ENCODE results near the gene TRIB2.

Gene TRIB2

DNA sequence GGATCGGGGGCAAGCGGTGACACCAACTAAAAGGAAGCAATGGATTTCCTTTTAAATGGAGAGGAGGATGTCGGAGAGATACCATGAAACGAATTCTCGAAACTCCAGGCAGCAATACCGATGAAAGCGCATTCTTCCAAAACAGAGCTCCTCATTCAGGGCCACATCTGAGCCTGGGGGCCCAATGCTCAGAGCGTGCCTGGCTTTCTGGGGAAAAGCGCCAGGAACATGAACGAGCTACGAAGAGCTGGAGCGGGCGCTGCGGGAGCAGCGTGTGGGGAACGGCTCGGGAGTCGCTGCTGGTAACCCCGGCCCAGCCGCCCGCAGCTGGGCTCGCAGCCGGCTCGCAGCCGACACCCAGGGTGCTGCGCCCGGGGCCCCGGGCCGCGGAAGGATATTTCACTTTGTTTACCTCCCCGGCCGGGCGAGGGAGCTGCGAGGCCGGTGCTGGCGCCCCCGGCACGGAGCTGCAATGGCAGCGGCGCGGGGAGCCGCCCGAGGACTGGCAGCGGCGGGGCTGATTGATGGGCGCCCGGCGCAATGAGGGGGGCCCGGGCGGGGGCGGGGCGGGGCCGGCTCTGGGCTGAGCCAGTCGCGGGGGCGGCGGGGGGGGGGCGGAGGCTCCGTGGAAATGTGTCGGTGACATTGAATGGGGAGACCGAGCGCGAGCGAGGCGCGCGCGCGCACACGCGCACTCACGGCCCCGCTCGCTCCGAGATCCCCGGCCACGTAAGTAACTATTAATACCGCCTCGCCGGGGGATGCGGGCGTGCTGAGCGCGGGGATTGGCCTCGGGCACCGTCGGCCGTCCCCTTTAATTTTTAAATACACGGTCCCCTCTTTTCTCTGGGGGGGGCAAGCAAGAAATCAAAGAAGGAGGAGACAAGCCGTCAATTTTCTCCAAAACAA is at the start of gene TRIB2:
TRIB2 (plus strand) TSS at position 655 of the 909 bp plus-strand sequence. CDS start 1,372 bp downstream, outside the sequence.
- peak within 1 kb of the TSS; percentile 77 for H3K27ac ChIP-seq (ENCODE audit: low read depth, low read length)
- no peaks in the 10 kb centered on the region for H3K27me3 ChIP-seq (ENCODE audit: control insufficient read depth in 1 of 2, insufficient read depth in 2 of 2, low read length in 2 of 2)
- H3K4me3 ChIP-seq (ENCODE audit: low read depth in 1 of 2, low read length in 2 of 2) = peak within 1 kb of the TSS; percentile 85 to 91
- no peaks in the 10 kb centered on the region for H3K36me3 ChIP-seq (ENCODE audit: control insufficient read depth in 1 of 2, insufficient read depth in 2 of 2, low read length in 2 of 2)
- peaks cover 18 to 27% of the 10 kb centered on the region in 2 donors for H3K4me1 ChIP-seq (ENCODE audit: control insufficient read depth in 1 of 2, insufficient read depth in 2 of 2, low read length in 2 of 2)
- H3K9ac ChIP-seq (ENCODE audit: low read depth in 1 of 2, low read length in 2 of 2) = peak within 1 kb of the TSS; percentile 85 to 90
- H3K9me3 ChIP-seq (ENCODE audit: control insufficient read depth in 1 of 2, low read length in 2 of 2) = no peaks in the 10 kb centered on the region

DNA sequence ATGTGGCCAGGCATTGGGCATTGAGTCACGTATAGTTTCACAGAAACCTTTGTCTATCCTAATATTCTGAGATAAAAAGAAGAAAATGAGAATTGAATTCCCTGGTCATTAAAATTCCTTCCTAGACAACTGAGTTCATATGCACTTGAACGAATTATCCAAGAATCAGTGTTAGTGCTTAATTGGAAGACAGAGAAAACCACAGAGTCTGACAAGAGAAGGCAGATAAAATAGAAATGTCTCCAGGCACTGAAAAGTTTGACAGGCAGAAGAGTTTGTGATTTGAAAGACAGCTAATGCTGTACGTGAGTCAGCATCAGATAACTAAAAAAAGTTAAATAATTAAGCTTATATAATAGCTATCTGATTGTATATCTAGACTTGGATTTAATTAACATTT is 47.7 kb upstream of the TRIB2 start:
- Histone ChIP-seq H3K27me3 (ENCODE audit: control insufficient read depth in 1 of 2, insufficient read depth in 2 of 2, low read length in 2 of 2) (no peaks in the 10 kb centered on the region), H3K36me3 (ENCODE audit: control insufficient read depth in 1 of 2, insufficient read depth in 2 of 2, low read length in 2 of 2) (no peaks in the 10 kb centered on the region), H3K4me3 (ENCODE audit: low read depth in 1 of 2, low read length in 2 of 2) (no peak overlapping the region), H3K4me1 (ENCODE audit: control insufficient read depth in 1 of 2, insufficient read depth in 2 of 2, low read length in 2 of 2) (peaks cover 0 to 6% of the 10 kb centered on the region in 2 donors), H3K27ac (ENCODE audit: low read depth, low read length) (no peak overlapping the region), H3K9me3 (ENCODE audit: control insufficient read depth in 1 of 2, low read length in 2 of 2) (peaks cover 5 to 15% of the 10 kb centered on the region in 2 donors), H3K9ac (ENCODE audit: low read depth in 1 of 2, low read length in 2 of 2) (no peak overlapping the region)

DNA sequence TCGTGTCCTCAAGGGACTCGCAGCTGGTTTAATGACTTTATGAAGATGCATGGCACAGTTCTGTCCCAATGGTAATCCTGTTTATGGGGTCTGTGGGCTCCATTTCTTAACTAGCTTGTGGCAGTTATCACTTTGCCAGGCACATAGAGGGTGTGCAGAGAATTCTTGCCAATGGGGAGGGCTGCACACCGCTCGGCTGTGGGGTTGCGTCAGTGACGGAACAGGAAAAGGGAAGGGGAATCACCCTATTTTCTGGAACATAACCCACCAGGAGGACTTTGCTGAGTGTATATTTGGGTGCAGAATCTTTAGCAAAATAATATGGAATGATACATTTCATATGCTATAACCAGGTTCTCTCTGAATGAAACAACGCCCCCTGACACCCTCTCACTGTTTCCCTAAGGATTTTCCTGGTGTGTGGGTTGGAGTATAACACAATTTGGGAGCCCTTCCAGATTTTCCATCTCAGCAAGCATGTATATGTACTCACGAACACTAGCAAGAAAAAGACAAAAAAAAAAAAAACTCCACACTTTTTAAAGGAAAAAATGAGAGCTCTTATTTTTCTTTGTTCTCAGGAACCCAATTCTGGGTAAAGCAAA is 43.9 kb upstream of the TRIB2 start:
- Histone ChIP-seq H3K4me1 (ENCODE audit: control insufficient read depth in 1 of 2, insufficient read depth in 2 of 2, low read length in 2 of 2) (peaks cover 7 to 21% of the 10 kb centered on the region in 2 donors), H3K36me3 (ENCODE audit: control insufficient read depth in 1 of 2, insufficient read depth in 2 of 2, low read length in 2 of 2) (no peaks in the 10 kb centered on the region), H3K4me3 (ENCODE audit: low read depth in 1 of 2, low read length in 2 of 2) (no peak overlapping the region), H3K27me3 (ENCODE audit: control insufficient read depth in 1 of 2, insufficient read depth in 2 of 2, low read length in 2 of 2) (no peaks in the 10 kb centered on the region), H3K9ac (ENCODE audit: low read depth in 1 of 2, low read length in 2 of 2) (no peak overlapping the region), H3K27ac (ENCODE audit: low read depth, low read length) (no peak overlapping the region), H3K9me3 (ENCODE audit: control insufficient read depth in 1 of 2, low read length in 2 of 2) (no peaks in the 10 kb centered on the region)

DNA sequence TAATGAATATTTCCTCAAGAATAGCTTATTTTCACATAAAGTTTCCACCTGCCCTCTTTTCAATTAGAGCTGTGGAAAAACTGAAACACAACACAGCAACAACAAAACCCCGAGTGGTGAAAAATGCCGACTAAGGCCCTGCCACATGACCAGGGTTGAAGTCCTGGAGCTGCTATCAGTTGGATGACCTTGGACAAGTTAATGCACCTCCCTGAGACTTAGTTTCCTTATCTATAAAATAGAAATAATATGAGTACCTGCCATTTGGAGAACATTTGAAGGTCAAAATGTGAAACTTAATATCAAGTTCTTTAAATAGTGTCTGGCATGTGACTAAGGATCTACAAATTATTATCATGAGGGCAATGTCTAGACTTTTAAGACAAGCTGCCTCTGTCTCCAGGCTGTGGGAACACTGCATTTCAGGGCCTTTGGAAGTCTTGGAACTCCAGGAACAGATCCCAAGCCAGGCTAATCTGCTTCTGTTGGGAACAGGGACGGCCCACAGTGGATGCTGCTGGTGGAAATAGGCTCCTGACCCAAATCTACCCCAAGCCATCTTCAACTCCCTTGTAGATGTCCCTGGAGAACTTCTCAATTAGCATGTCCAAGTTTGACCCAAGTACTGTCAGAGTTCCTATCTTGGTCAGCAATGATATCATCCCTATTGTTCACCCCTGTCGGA is 42.0 kb upstream of the TRIB2 start:
- no peak overlapping the region for H3K4me3 ChIP-seq (ENCODE audit: low read depth in 1 of 2, low read length in 2 of 2)
- peaks cover 7 to 21% of the 10 kb centered on the region in 2 donors for H3K4me1 ChIP-seq (ENCODE audit: control insufficient read depth in 1 of 2, insufficient read depth in 2 of 2, low read length in 2 of 2)
- H3K36me3 ChIP-seq (ENCODE audit: control insufficient read depth in 1 of 2, insufficient read depth in 2 of 2, low read length in 2 of 2) = no peaks in the 10 kb centered on the region
- H3K9me3 ChIP-seq (ENCODE audit: control insufficient read depth in 1 of 2, low read length in 2 of 2) = no peaks in the 10 kb centered on the region
- H3K9ac ChIP-seq (ENCODE audit: low read depth in 1 of 2, low read length in 2 of 2) = no peak overlapping the region
- no peaks in the 10 kb centered on the region for H3K27me3 ChIP-seq (ENCODE audit: control insufficient read depth in 1 of 2, insufficient read depth in 2 of 2, low read length in 2 of 2)
- no peak overlapping the region for H3K27ac ChIP-seq (ENCODE audit: low read depth, low read length)

DNA sequence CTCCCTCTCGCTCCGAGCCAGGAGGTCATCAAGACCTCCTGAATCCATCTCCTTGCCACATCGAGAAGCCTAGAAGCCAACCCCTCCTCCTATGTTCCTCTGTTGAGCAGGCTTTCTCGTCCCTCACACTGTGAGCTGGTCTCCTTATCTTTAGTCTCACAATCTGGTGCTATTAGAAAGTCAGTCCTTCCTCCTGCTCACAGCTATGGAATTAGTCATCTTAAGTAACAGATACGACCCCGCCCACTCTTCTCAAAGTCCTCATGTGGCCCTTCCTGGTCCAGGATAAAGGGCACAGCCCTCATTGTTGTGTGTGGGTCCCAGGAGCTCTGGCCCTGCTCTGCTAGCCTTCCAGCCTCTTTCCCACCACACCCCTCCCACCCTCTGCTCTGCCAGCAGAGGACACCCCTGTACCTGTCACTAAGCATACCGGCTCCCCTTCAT is 41.4 kb upstream of the TRIB2 start:
- peak overlapping the region; percentile 80 for H3K27ac ChIP-seq (ENCODE audit: low read depth, low read length)
- H3K36me3 ChIP-seq (ENCODE audit: control insufficient read depth in 1 of 2, insufficient read depth in 2 of 2, low read length in 2 of 2) = no peaks in the 10 kb centered on the region
- H3K4me1 ChIP-seq (ENCODE audit: control insufficient read depth in 1 of 2, insufficient read depth in 2 of 2, low read length in 2 of 2) = peaks cover 7 to 21% of the 10 kb centered on the region in 2 donors
- H3K27me3 ChIP-seq (ENCODE audit: control insufficient read depth in 1 of 2, insufficient read depth in 2 of 2, low read length in 2 of 2) = no peaks in the 10 kb centered on the region
- H3K9me3 ChIP-seq (ENCODE audit: control insufficient read depth in 1 of 2, low read length in 2 of 2) = no peaks in the 10 kb centered on the region
- H3K9ac ChIP-seq (ENCODE audit: low read depth in 1 of 2, low read length in 2 of 2) = peak overlapping the region in 1 of 2 donors; percentile 54
- H3K4me3 ChIP-seq (ENCODE audit: low read depth in 1 of 2, low read length in 2 of 2) = peak overlapping the region; percentile 40 to 52

DNA sequence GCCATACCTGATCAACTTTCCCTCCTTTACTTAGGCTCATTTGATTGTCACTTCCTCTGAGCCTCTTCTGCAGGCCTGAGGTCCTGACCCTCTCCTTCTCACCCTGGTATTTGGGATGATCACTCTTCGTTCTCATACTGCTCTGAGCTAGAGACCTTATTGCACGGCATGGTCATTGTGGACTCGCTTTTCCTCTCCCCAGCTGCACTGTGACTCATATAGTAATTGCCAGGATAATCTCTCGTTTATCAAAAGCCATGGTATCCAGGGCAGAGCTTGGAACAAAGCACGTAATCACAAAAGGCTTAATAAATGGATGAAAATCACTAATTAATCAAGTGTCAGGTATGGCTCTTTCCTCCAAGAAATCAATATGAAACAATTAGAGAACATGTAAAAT is 40.9 kb upstream of the TRIB2 start:
- no peaks in the 10 kb centered on the region for H3K27me3 ChIP-seq (ENCODE audit: control insufficient read depth in 1 of 2, insufficient read depth in 2 of 2, low read length in 2 of 2)
- peak overlapping the region; percentile 40 to 52 for H3K4me3 ChIP-seq (ENCODE audit: low read depth in 1 of 2, low read length in 2 of 2)
- peaks cover 7 to 21% of the 10 kb centered on the region in 2 donors for H3K4me1 ChIP-seq (ENCODE audit: control insufficient read depth in 1 of 2, insufficient read depth in 2 of 2, low read length in 2 of 2)
- peak overlapping the region; percentile 35 to 54 for H3K9ac ChIP-seq (ENCODE audit: low read depth in 1 of 2, low read length in 2 of 2)
- no peaks in the 10 kb centered on the region for H3K36me3 ChIP-seq (ENCODE audit: control insufficient read depth in 1 of 2, insufficient read depth in 2 of 2, low read length in 2 of 2)
- H3K9me3 ChIP-seq (ENCODE audit: control insufficient read depth in 1 of 2, low read length in 2 of 2) = no peaks in the 10 kb centered on the region
- peak overlapping the region; percentile 80 for H3K27ac ChIP-seq (ENCODE audit: low read depth, low read length)

DNA sequence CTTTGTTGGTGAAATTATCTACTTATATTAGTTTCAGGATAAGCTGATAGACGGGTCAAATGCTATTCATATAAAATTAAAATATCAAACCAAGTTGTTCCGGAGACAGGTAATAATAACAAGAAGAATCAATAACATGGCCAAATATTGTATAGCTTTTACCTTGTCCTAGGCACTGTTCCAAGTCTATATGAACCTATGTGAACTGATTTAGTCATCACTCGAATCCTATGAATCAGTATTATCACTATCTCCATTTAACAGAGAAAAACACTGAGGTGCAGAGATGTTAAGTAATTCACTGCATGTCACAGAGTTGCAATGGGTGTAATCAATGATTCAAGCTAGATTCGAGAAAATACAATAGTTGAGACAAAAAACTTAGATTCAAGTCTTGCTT is 40.0 kb upstream of the TRIB2 start:
- no peak overlapping the region for H3K27ac ChIP-seq (ENCODE audit: low read depth, low read length)
- H3K27me3 ChIP-seq (ENCODE audit: control insufficient read depth in 1 of 2, insufficient read depth in 2 of 2, low read length in 2 of 2) = no peaks in the 10 kb centered on the region
- H3K9me3 ChIP-seq (ENCODE audit: control insufficient read depth in 1 of 2, low read length in 2 of 2) = no peaks in the 10 kb centered on the region
- H3K36me3 ChIP-seq (ENCODE audit: control insufficient read depth in 1 of 2, insufficient read depth in 2 of 2, low read length in 2 of 2) = no peaks in the 10 kb centered on the region
- peaks cover 7 to 16% of the 10 kb centered on the region in 2 donors for H3K4me1 ChIP-seq (ENCODE audit: control insufficient read depth in 1 of 2, insufficient read depth in 2 of 2, low read length in 2 of 2)
- H3K9ac ChIP-seq (ENCODE audit: low read depth in 1 of 2, low read length in 2 of 2) = no peak overlapping the region
- no peak overlapping the region for H3K4me3 ChIP-seq (ENCODE audit: low read depth in 1 of 2, low read length in 2 of 2)

DNA sequence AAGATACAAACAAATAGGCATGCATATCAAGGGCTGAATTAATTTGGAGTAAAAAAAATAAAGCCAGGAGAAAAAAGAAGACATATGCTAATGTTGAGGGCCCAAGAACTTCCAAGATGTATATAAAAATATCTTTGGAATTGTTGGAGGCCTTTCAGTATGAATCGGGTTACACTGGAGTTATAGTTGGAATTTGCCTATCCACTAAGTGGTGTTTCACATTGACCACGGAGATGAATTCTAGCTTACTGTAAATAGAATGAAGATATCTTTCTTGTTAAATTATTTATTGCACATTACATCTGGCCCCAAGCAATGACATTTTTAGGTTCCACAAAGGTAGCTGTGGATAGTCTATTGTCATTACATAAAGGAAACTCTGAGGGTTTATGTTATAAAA is 38.5 kb upstream of the TRIB2 start:
- Histone ChIP-seq H3K4me3 (ENCODE audit: low read depth in 1 of 2, low read length in 2 of 2) (no peak overlapping the region), H3K27ac (ENCODE audit: low read depth, low read length) (no peak overlapping the region), H3K9me3 (ENCODE audit: control insufficient read depth in 1 of 2, low read length in 2 of 2) (no peaks in the 10 kb centered on the region), H3K4me1 (ENCODE audit: control insufficient read depth in 1 of 2, insufficient read depth in 2 of 2, low read length in 2 of 2) (peaks cover 7 to 23% of the 10 kb centered on the region in 2 donors), H3K36me3 (ENCODE audit: control insufficient read depth in 1 of 2, insufficient read depth in 2 of 2, low read length in 2 of 2) (no peaks in the 10 kb centered on the region), H3K27me3 (ENCODE audit: control insufficient read depth in 1 of 2, insufficient read depth in 2 of 2, low read length in 2 of 2) (no peaks in the 10 kb centered on the region), H3K9ac (ENCODE audit: low read depth in 1 of 2, low read length in 2 of 2) (no peak overlapping the region)

DNA sequence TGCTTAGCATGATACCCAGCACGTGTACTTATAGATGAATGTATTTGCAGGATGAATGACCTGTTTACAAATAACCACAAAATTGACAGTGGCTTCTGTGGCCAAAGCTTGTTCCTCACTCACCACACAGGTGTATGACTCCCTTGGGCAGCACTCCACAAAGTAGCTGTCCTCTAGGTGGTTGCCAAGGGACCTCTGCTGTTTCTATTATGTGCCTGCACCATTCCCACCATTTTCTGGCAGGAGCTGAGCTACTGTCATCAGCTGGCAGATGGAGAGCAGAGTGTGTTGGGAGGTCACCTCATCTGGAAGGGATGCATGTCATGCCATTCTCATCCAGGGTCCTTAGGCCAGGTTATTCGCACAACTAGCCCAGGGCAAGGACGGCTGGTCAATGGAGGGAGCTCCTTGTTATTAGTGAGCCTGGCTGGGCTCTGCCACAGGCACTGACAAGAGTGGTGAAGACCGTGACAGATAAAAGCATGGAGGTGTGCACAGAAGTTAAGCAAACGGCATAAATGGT is 37.1 kb upstream of the TRIB2 start:
- Histone ChIP-seq H3K36me3 (ENCODE audit: control insufficient read depth in 1 of 2, insufficient read depth in 2 of 2, low read length in 2 of 2) (no peaks in the 10 kb centered on the region), H3K4me1 (ENCODE audit: control insufficient read depth in 1 of 2, insufficient read depth in 2 of 2, low read length in 2 of 2) (peaks cover 16 to 37% of the 10 kb centered on the region in 2 donors), H3K4me3 (ENCODE audit: low read depth in 1 of 2, low read length in 2 of 2) (no peak overlapping the region), H3K9me3 (ENCODE audit: control insufficient read depth in 1 of 2, low read length in 2 of 2) (no peaks in the 10 kb centered on the region), H3K9ac (ENCODE audit: low read depth in 1 of 2, low read length in 2 of 2) (no peak overlapping the region), H3K27ac (ENCODE audit: low read depth, low read length) (no peak overlapping the region), H3K27me3 (ENCODE audit: control insufficient read depth in 1 of 2, insufficient read depth in 2 of 2, low read length in 2 of 2) (no peaks in the 10 kb centered on the region)
